ENCODE data around the gene DLG3. TPM values are rescaled to one million over a fixed set of nuclear protein-coding genes. Genes with fewer than 3 reads are reported as not detected.

Gene DLG3
- total and polyA plus RNA-seq, 10 of the 15 experiments (the other 5 are each of a cell fraction or from before 2014, with no cell fraction given) = 1.3 to 32.2 (median 3.9) TPM

DNA sequence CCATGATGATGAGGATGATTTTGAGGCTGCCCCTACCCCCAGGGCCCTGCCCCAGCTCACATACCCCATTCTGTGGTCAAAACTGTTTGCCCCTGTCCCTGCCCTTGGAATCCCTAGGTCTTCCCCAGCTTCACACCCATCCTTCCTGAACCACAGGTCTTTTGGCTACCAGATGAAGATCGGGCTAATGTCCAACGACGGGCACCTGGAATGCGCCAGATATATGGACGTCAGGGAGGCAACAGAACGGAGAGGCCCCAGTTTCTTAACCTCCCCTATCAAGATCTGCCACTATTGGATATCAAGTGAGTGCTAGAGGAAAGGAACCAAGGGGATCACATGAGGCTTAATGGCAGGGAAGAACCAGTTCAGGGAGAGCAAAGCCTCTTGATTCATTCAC is 14.9 kb upstream of the DLG3 start:
- ChIA-PET POLR2A (no interaction called here), RAD21 (ENCODE audit: unreplicated experiment) (no interaction called here), CTCF (interaction anchor here (1.0 to 1.3 kb wide), 3 partner anchors 8 to 22 kb away, joined by 3 to 4 read pairs (median 4); partner anchors contain the start of gene DLG3), SMC1A (ENCODE audit: uncharacterized antibody, unreplicated experiment) (interaction anchor here (1.2 kb wide), 1 partner anchor 8 kb away, joined by 4 read pairs; no protein-coding TSS in a partner anchor)
- DNase-seq (ENCODE audit: low read depth, low spot score) (no peak), ATAC-seq (no peak), FAIRE-seq (no peak)
- Histone ChIP-seq H2AFZ (ENCODE audit: control insufficient read depth, low read depth, low read length) (no peak overlapping the region), H3K4me3 (no peak overlapping the region), H3K4me1 (ENCODE audit: control insufficient read depth, insufficient read depth, low read length) (no peaks in the 10 kb centered on the region), H3K4me2 (ENCODE audit: control insufficient read depth, insufficient read depth) (no peak overlapping the region), H3K27ac (ENCODE audit: control insufficient read depth, insufficient read depth) (no peak overlapping the region), H3K9ac (ENCODE audit: control insufficient read depth, insufficient read depth, low read length) (no peak overlapping the region), H3K27me3 (replicated peaks in 1 of 2; ENCODE audit: control insufficient read depth in 2 of 2, insufficient read depth in 2 of 2, low read length in 1 of 2) (no peaks in the 10 kb centered on the region), H3K36me3 (ENCODE audit: control insufficient read depth in 2 of 2, insufficient read depth in 2 of 2, low read length in 1 of 2) (no peaks in the 10 kb centered on the region), H4K20me1 (ENCODE audit: control insufficient read depth, insufficient read depth) (no peaks in the 10 kb centered on the region), H3K79me2 (ENCODE audit: control insufficient read depth, insufficient read depth, low read length) (no peaks in the 10 kb centered on the region), H3K9me3 (replicated peaks; ENCODE audit: control insufficient read depth, insufficient read depth, low read length) (no peaks in the 10 kb centered on the region)
- in situ Hi-C loops (cut with MboI) (loop anchor here (25.0 kb wide), 1 partner anchor 392 kb away; the partner anchor contains the start of gene AWAT2), intact Hi-C loops (cut with micrococcal nuclease; ENCODE audit: unreplicated experiment) (loop anchor here (5.0 kb wide), 1 partner anchor 397 kb away; no protein-coding TSS in a partner anchor)
- BruUV-seq (replicated peaks) = no TSS peak
- TF ChIP-seq IRF4 (IDR thresholded peaks at IDR 0.05; ENCODE audit: low read depth, low read length) (no peak), POLR2AphosphoS5 (IDR thresholded peaks at IDR 0.05; ENCODE audit: low read length) (no peak), SRF (IDR thresholded peaks at IDR 0.05; ENCODE audit: low read depth in 2 of 2, low read length in 2 of 2) (no peak), MTA3 (IDR thresholded peaks at IDR 0.05; ENCODE audit: borderline replicate concordance, low read length) (no peak), BACH1 (IDR thresholded peaks at IDR 0.05; ENCODE audit: borderline replicate concordance) (no peak)
- WGBS (ENCODE audit: insufficient coverage, insufficient replicate concordance, low lambda C conversion rate, missing lambda C conversion rate) = 67% methylated on average over 6 of the region's 6 CpGs
